ENCODE data around the gene ITK.

The ITK gene

GRCh38 chr5:157270771-157271170, 90.1 kb downstream of the ITK start:
- H3K27ac ChIP-seq (ENCODE audit: low read depth, low read length): no peak overlapping the region
- H3K4me1 ChIP-seq (ENCODE audit: insufficient read depth, low read length): peaks cover 24% of the 10 kb centered on the region
- WGBS: 92% methylated on average over 3 of the region's 3 CpGs
- H3K36me3 ChIP-seq (ENCODE audit: insufficient read depth, low read length): no peaks in the 10 kb centered on the region
- H3K9me3 ChIP-seq (ENCODE audit: insufficient read depth, low read depth, low read length): no peaks in the 10 kb centered on the region
- H3K27me3 ChIP-seq (ENCODE audit: insufficient read depth, low read length): peaks cover 11% of the 10 kb centered on the region; the same call in 1 of the 2 replicates
- H3K4me3 ChIP-seq (ENCODE audit: low read length): no peak overlapping the region
- no peak overlapping the region for H3K9ac ChIP-seq (ENCODE audit: low read depth, low read length)

- peaks cover 8% of the 10 kb centered on the region; the same call in 1 of the 2 replicates for H3K27me3 ChIP-seq (ENCODE audit: insufficient read depth, low read length)
- no peak overlapping the region for H3K4me3 ChIP-seq (ENCODE audit: low read length)
- H3K9me3 ChIP-seq (ENCODE audit: insufficient read depth, low read depth, low read length): no peaks in the 10 kb centered on the region
- peaks cover 22% of the 10 kb centered on the region for H3K4me1 ChIP-seq (ENCODE audit: insufficient read depth, low read length)
- H3K36me3 ChIP-seq (ENCODE audit: insufficient read depth, low read length): no peaks in the 10 kb centered on the region
- 93% methylated on average over 12 of the region's 12 CpGs for WGBS
- no peak overlapping the region for H3K9ac ChIP-seq (ENCODE audit: low read depth, low read length)
- no peak overlapping the region for H3K27ac ChIP-seq (ENCODE audit: low read depth, low read length)
Observed at GRCh38 chr5:157271740-157272271, 91.2 kb downstream of the ITK start.

- 86% methylated on average over 1 of the region's 1 CpG for WGBS
- no peak overlapping the region for H3K9ac ChIP-seq (ENCODE audit: low read depth, low read length)
- no peaks in the 10 kb centered on the region for H3K27me3 ChIP-seq (ENCODE audit: insufficient read depth, low read length)
- no peak overlapping the region for H3K27ac ChIP-seq (ENCODE audit: low read depth, low read length)
- H3K36me3 ChIP-seq (ENCODE audit: insufficient read depth, low read length): no peaks in the 10 kb centered on the region
- peaks cover 11% of the 10 kb centered on the region for H3K4me1 ChIP-seq (ENCODE audit: insufficient read depth, low read length)
- no peak overlapping the region for H3K4me3 ChIP-seq (ENCODE audit: low read length)
- H3K9me3 ChIP-seq (ENCODE audit: insufficient read depth, low read depth, low read length): no peaks in the 10 kb centered on the region
Observed at GRCh38 chr5:157273131-157273556, 92.5 kb downstream of the ITK start.

- Histone ChIP-seq H3K9ac (ENCODE audit: low read depth, low read length) (no peak overlapping the region), H3K27ac (ENCODE audit: low read depth, low read length) (no peak overlapping the region), H3K27me3 (ENCODE audit: insufficient read depth, low read length) (no peaks in the 10 kb centered on the region), H3K9me3 (ENCODE audit: insufficient read depth, low read depth, low read length) (no peaks in the 10 kb centered on the region), H3K4me1 (ENCODE audit: insufficient read depth, low read length) (no peaks in the 10 kb centered on the region), H3K36me3 (ENCODE audit: insufficient read depth, low read length) (no peaks in the 10 kb centered on the region), H3K4me3 (ENCODE audit: low read length) (no peak overlapping the region)
- WGBS: no CpG with 5 or more reads among the region's 1 CpG
Observed at GRCh38 chr5:157275403-157275802, 94.8 kb downstream of the ITK start.

GRCh38 chr5:157278319-157279037, 97.8 kb downstream of the ITK start:
- H3K4me1 ChIP-seq (ENCODE audit: insufficient read depth, low read length): no peaks in the 10 kb centered on the region
- no peaks in the 10 kb centered on the region for H3K36me3 ChIP-seq (ENCODE audit: insufficient read depth, low read length)
- no peak overlapping the region for H3K9ac ChIP-seq (ENCODE audit: low read depth, low read length)
- no peak overlapping the region for H3K4me3 ChIP-seq (ENCODE audit: low read length)
- WGBS: 91% methylated on average over 2 of the region's 2 CpGs
- H3K9me3 ChIP-seq (ENCODE audit: insufficient read depth, low read depth, low read length): no peaks in the 10 kb centered on the region
- H3K27ac ChIP-seq (ENCODE audit: low read depth, low read length): no peak overlapping the region
- H3K27me3 ChIP-seq (ENCODE audit: insufficient read depth, low read length): no peaks in the 10 kb centered on the region

- Histone ChIP-seq H3K9ac (ENCODE audit: low read depth, low read length) (no peak overlapping the region), H3K27me3 (ENCODE audit: insufficient read depth, low read length) (no peaks in the 10 kb centered on the region), H3K4me3 (ENCODE audit: low read length) (no peak overlapping the region), H3K36me3 (ENCODE audit: insufficient read depth, low read length) (no peaks in the 10 kb centered on the region), H3K27ac (ENCODE audit: low read depth, low read length) (no peak overlapping the region), H3K4me1 (ENCODE audit: insufficient read depth, low read length) (no peaks in the 10 kb centered on the region), H3K9me3 (ENCODE audit: insufficient read depth, low read depth, low read length) (no peaks in the 10 kb centered on the region)
- WGBS: 95% methylated on average over 6 of the region's 7 CpGs
Observed at GRCh38 chr5:157279605-157280239, 99.1 kb downstream of the ITK start.

GRCh38 chr5:157280927-157281326, 100.3 kb downstream of the ITK start:
- 84% methylated on average over 2 of the region's 3 CpGs for WGBS
- Histone ChIP-seq H3K36me3 (ENCODE audit: insufficient read depth, low read length) (no peaks in the 10 kb centered on the region), H3K4me3 (ENCODE audit: low read length) (no peak overlapping the region), H3K9me3 (ENCODE audit: insufficient read depth, low read depth, low read length) (no peaks in the 10 kb centered on the region), H3K4me1 (ENCODE audit: insufficient read depth, low read length) (no peaks in the 10 kb centered on the region), H3K9ac (ENCODE audit: low read depth, low read length) (no peak overlapping the region), H3K27me3 (ENCODE audit: insufficient read depth, low read length) (no peaks in the 10 kb centered on the region), H3K27ac (ENCODE audit: low read depth, low read length) (no peak overlapping the region)

GRCh38 chr5:157282150-157282549, 101.5 kb downstream of the ITK start:
- Histone ChIP-seq H3K36me3 (ENCODE audit: insufficient read depth, low read length) (peaks cover 7% of the 10 kb centered on the region), H3K4me3 (ENCODE audit: low read length) (no peak overlapping the region), H3K9me3 (ENCODE audit: insufficient read depth, low read depth, low read length) (no peaks in the 10 kb centered on the region), H3K27me3 (ENCODE audit: insufficient read depth, low read length) (no peaks in the 10 kb centered on the region), H3K9ac (ENCODE audit: low read depth, low read length) (no peak overlapping the region), H3K4me1 (ENCODE audit: insufficient read depth, low read length) (no peaks in the 10 kb centered on the region), H3K27ac (ENCODE audit: low read depth, low read length) (no peak overlapping the region)

- no peaks in the 10 kb centered on the region for H3K4me1 ChIP-seq (ENCODE audit: insufficient read depth, low read length)
- H3K9ac ChIP-seq (ENCODE audit: low read depth, low read length): no peak overlapping the region
- H3K27me3 ChIP-seq (ENCODE audit: insufficient read depth, low read length): no peaks in the 10 kb centered on the region
- no peak overlapping the region for H3K27ac ChIP-seq (ENCODE audit: low read depth, low read length)
- no peak overlapping the region for H3K4me3 ChIP-seq (ENCODE audit: low read length)
- 86% methylated on average over 3 of the region's 3 CpGs for WGBS
- H3K36me3 ChIP-seq (ENCODE audit: insufficient read depth, low read length): peaks cover 17% of the 10 kb centered on the region
- no peaks in the 10 kb centered on the region for H3K9me3 ChIP-seq (ENCODE audit: insufficient read depth, low read depth, low read length)
Observed at GRCh38 chr5:157283434-157283833, 102.8 kb downstream of the ITK start.

- H3K36me3 ChIP-seq (ENCODE audit: insufficient read depth, low read length): peaks cover 28% of the 10 kb centered on the region
- no peaks in the 10 kb centered on the region for H3K27me3 ChIP-seq (ENCODE audit: insufficient read depth, low read length)
- no peaks in the 10 kb centered on the region for H3K9me3 ChIP-seq (ENCODE audit: insufficient read depth, low read depth, low read length)
- WGBS: 97% methylated on average over 6 of the region's 6 CpGs
- no peak overlapping the region for H3K4me3 ChIP-seq (ENCODE audit: low read length)
- H3K9ac ChIP-seq (ENCODE audit: low read depth, low read length): no peak overlapping the region
- no peak overlapping the region for H3K27ac ChIP-seq (ENCODE audit: low read depth, low read length)
- no peaks in the 10 kb centered on the region for H3K4me1 ChIP-seq (ENCODE audit: insufficient read depth, low read length)
Observed at GRCh38 chr5:157284458-157285212, 104.0 kb downstream of the ITK start.

Data from HUES64 (cell line).